K562 (cell line): ENCODE results near the gene DCUN1D1. TPM values are rescaled to one million over a fixed set of nuclear protein-coding genes. Genes with fewer than 3 reads are reported as not detected.

ENCODE experiments used
- ARID1B ChIP-seq: fragments of 450-650 bp; IDR thresholded peaks from 2 replicates; pipeline ENCODE4 v1.6.1; 2016; ENCODE audit warnings: antibody characterized with exemption, mild to moderate bottlenecking, inconsistent platforms
- CBFA2T2 ChIP-seq: fragments of 450-650 bp; conservative IDR thresholded peaks from 2 replicates; pipeline ENCODE4 v1.6.1; 2017; ENCODE audit warnings: mild to moderate bottlenecking
- CEBPB ChIP-seq: fragments of 450-650 bp; IDR thresholded peaks from 2 replicates; pipeline ENCODE4 v1.6.1; 2016; ENCODE audit warnings: missing genetic modification characterization, missing compliant biosample characterization
- MEIS2 ChIP-seq: fragments of 450-650 bp; IDR thresholded peaks from 2 replicates; pipeline ENCODE4 v1.6.1; 2014; ENCODE audit warnings: mild to moderate bottlenecking; ENCODE audit not compliant: partially characterized antibody
- NELFE ChIP-seq: IDR thresholded peaks from 2 replicates; pipeline ENCODE4 v1.6.1; 2011; ENCODE audit warnings: mild to moderate bottlenecking; ENCODE audit not compliant: insufficient read depth, insufficient read length
- NR1H2 ChIP-seq: sonication (generic); formaldehyde crosslinking; IDR thresholded peaks from 2 replicates; pipeline ENCODE4 v1.4.0; 2020; ENCODE audit warnings: mild to moderate bottlenecking, missing genetic modification reagents
- ZNF121 ChIP-seq: sonication (generic); formaldehyde crosslinking; conservative IDR thresholded peaks from 2 replicates; pipeline ENCODE4 v1.8.0; 2022; ENCODE audit warnings: missing genetic modification reagents
- ZSCAN32 ChIP-seq: fragments of 450-650 bp; formaldehyde crosslinking; IDR thresholded peaks from 2 replicates; pipeline ENCODE4 v1.4.0; 2020; ENCODE audit warnings: mild to moderate bottlenecking, moderate library complexity
- polyA plus RNA-seq, 8 experiments: library from polyadenylated mRNA; depleted of rRNA in 4 of 8; stranded (reverse) in 5 of 8; unstranded in 3 of 8; fragments of >200 nt; fragmentation: Nextera tagmentation in 2 of 8; fragmentation: Illumina TruSeq in 1 of 8; extraction: Ambion mirVana in 2 of 8; extraction: Trizol in 1 of 8; gene quantifications; 2 replicates each; pipeline versions ENCODE4 v1.2.1 to v1.2.3, GENCODE V29; 2011 to 2014; ENCODE audit warnings: inconsistent platforms in 1 of 8, missing spikeins in 1 of 8
- total RNA-seq, 7 experiments: library from RNA; depleted of rRNA in 6 of 7; stranded (reverse); fragments of >200 nt in 6 of 7; fragmentation: Illumina TruSeq in 2 of 7; extraction: Trizol in 2 of 7; gene quantifications; 2 replicates each; pipeline versions ENCODE4 v1.2.1 to v1.2.3, GENCODE V29; 2011 to 2021; ENCODE audit warnings: low replicate concordance in 1 of 7
- TF ChIP-seq, protein P1 (sequence below), 2 experiments: IDR thresholded peaks in 1 of 2; conservative IDR thresholded peaks in 1 of 2; 2 replicates each; pipeline ENCODE4 v1.6.1; 2016; ENCODE audit warnings: low read depth in 2 of 2, mild to moderate bottlenecking in 1 of 2, missing compliant biosample characterization in 1 of 2, missing genetic modification characterization in 1 of 2, moderate library complexity in 1 of 2

DCUN1D1 gene
- total and polyA plus RNA-seq, 9 of the 15 experiments (the other 6 are each of a cell fraction or from before 2014, with no cell fraction given), result 11.4 to 46.8 (median 28.2) TPM

DNA sequence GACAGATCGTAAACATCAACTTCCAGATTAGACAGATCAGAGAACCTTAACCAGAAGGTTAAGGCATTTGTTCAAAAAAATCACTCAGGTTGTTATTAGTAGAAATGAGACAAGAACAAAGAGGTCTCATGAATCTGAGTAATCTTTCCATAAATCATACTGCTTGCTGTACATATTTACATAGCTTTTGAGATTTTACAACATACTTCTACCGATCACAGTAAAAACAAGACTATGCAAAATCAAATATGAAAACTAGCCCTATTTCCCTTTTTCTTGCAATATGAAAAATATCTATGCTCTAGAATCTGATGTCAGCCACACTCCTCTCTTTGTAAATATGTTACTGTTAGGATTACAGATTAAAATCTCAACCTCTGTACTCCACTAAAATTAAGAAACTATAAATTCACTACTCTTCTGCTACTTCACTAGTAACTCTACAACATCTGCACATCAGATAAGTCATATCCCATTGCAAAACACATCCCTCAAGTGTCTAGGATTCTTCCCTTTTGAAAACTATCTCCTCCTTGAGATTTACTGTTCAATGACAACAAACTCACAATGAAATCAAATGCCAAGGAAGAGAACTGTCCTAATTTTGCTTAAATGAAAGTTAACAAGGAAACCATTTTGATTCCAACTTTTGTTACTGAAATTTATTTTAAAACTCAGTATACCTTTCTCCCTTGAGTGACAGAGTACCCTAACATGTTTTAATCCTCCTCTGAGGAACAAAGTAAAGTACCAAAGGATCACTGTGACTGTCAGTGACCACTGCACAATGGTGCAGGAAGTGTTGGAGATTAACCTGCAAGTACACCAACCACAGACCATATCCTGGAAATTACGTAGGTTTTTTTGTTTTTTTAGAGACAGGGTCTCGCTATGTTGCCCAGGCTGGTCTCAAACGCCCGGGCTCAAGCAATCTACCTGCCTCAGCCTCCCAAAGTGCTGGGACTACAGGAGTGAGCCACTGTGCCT lies 12.8 kb downstream of the DCUN1D1 start (continued):
- peak; percentile 45 for TF ChIP-seq CEBPB (tag)
- 0 out of 2 replicates have a peak, but pooled peaks have one; percentile 9 for TF ChIP-seq ARID1B
- TF ChIP-seq, protein P1, sequence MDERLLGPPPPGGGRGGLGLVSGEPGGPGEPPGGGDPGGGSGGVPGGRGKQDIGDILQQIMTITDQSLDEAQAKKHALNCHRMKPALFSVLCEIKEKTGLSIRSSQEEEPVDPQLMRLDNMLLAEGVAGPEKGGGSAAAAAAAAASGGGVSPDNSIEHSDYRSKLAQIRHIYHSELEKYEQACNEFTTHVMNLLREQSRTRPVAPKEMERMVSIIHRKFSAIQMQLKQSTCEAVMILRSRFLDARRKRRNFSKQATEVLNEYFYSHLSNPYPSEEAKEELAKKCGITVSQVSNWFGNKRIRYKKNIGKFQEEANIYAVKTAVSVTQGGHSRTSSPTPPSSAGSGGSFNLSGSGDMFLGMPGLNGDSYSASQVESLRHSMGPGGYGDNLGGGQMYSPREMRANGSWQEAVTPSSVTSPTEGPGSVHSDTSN (CRISPR knock-in tag; IDR thresholded peaks at IDR 0.05; ENCODE audit: low read depth), result no peak
- TF ChIP-seq, protein P1 (tag; conservative IDR thresholded peaks at IDR 0.05; ENCODE audit: low read depth), result peak; percentile 66; the same call in 1 of the 2 replicates
- no peak for TF ChIP-seq CBFA2T2
- TF ChIP-seq ZNF121, result no peak
- TF ChIP-seq NR1H2, result no peak
- TF ChIP-seq MEIS2, result peak; percentile 33
- TF ChIP-seq ZSCAN32 (CRISPR knock-in tag), result no peak
- TF ChIP-seq NELFE, result no peak
